NAMALWA (cell line): Measurements from ENCODE around the gene GPR25.

Experiments used
- DNase-seq: peaks from one replicate; pipeline ENCODE4 v3.0.0-alpha.2; 2015; ENCODE audit warnings: low spot score

The GPR25 gene

DNA sequence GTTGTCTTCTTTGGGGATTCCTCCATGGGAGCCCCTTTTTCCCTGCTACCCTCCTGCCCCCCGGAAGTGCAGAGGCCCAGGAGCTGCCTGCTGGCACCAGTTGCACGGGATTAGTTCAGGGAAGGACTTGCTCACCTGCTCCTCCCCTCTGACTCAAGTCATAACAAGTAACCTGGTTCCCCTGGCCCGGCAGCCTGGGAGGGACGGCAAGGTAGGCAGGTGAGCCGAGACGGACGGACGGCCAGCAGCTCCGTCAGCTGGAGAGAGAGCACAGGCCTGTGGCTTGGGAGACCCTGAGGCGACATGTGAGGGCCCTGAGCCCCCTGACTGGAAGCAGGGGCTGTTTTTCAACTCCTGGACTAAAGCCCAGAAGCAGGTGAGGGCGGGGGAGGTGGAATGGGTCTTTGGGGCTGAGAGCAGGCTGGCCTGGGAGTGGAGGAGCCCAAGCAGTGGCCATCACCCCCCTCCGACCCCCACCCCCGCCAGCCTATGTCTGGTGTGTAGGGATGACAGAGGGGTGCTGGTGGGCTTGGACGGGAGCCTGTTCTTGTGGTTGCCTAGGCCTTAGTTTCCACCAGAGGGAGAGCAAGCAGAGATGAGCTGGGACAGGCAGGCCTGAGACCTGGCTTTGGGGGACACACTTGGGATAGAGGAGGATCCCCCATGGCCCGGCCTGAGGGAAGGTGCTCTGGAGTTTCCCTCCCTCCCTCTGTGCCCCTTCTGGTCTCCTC lies 22.1 kb downstream of the GPR25 start, which contains the start of gene INAVA:
INAVA (plus strand) TSS at position 189 of the 731 bp plus-strand sequence. CDS start 3,501 bp downstream, outside the sequence.
- DNase-seq: no peak

DNA sequence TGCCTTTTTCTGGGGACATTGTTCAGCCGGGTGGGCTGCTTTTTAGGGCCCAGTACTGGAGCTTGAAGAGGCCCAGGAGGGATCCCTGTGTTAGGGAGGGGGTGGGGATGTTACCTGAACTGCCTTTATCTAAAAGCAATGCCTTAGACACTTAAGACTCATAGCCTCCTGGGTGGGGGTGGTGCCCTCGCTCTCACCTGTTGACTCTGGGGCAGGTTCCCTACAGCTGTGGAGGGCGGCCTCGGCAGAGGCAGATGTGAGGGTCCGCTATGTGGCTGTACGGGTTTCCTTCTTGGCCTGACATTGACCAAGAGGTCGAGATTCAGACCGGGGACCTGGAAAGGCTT lies 22.6 kb downstream of the GPR25 start:
- no peak for DNase-seq

DNA sequence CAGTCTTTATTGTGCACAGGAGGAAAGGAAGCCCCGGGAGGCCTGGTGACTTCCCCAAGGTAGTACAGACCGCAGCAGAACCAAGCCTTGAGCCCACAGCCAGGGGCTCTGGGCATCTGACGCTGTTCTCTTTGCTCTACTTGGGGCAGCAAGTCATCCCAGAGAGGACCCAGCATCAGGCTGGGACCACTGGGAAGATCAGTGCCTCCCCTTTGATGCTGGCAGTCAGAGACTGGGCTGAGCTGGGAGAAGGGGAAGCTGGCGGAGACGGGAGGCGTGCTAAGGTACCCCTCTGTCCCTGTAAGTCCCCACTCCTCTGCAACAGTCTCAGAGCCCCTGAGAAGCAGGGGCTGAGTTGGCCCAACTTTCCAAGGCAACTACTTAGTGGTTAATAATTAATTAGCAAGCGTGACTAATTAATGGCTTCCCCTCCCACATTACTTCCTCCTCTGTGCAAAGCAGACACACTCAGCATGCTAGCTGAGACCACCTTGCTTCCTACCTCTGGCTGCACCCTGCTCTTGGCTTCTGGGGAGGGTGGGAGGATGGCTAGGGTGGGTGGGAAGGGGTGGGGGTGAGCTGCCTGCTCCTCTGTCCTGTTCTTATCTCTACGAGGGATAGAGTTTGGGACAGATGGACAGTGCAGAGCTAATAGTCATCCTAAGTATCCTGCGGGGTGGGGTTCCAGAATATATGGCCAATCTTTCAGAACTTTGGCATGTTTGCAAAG lies 23.2 kb downstream of the GPR25 start:
- DNase-seq: no peak

DNA sequence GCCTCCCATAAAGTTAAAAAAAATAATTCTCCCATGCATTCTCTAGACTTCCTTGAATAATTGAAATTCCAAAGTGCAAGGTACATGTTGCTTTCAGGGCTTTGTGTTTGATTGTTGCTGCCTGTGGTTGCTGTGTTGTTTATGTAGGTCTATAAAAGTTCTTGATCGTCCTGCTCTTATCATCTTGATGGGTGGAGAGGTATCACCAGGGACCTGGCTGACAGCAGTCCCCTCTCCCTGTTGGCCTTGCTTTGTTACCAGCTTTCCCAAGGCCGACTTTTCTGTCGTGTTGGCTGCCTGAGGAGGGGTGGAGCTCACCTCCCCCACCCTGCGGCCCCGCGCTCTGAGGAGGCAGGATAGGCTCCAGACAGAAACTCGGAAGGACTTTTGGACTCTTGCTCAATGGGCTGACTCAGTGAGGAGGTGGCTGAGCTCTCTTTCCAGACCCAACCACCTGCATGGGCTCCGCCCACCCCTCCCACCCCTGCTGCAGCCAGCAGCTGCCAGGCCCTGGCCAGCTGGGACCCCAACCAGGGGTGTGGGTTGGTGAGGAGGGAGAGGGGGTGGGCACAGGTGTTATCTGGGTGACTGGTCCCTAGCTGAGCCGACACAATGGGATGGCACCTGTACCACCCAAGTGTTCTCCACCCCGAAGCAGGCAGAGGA lies 23.9 kb downstream of the GPR25 start:
- peak; percentile 25 for DNase-seq

DNA sequence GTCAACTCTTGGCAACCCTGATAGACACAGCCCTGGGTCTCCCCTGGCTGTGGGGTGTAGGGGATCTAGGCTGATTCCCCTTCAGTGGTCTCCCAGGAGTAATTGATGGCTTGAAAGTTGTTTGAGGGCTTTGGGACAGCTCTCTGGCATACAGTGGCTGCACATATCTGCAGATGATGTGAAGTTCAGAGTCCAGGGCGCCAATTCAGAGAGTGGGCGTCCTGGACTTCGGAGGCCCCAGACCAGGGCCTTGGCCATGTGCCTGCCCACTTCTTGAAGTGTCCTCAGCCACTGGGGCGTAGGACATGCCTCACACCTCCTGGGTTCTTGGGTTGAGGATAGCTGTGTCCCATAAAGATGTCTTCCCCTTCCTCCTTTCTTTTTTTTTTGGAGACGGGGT lies 24.5 kb downstream of the GPR25 start:
- DNase-seq: no peak

DNA sequence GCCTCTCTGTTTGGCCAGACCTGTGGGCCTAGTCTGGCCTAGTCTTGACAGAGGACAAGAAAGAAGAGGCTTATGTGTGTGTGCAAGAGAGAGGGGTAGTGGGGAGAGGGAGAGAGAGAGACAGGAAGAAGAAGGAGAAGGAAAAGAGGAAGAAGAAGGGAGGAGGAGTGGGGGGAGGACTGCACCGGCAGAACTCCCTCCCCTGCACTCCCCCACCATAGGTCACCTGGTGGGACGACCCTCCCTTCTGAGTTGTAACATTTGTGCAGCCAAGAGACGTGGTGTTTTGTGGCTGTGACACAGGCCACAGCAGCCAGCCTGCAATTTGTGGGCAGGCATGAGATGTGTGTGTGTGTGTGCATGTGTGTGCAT lies 26.2 kb downstream of the GPR25 start:
- DNase-seq: no peak

DNA sequence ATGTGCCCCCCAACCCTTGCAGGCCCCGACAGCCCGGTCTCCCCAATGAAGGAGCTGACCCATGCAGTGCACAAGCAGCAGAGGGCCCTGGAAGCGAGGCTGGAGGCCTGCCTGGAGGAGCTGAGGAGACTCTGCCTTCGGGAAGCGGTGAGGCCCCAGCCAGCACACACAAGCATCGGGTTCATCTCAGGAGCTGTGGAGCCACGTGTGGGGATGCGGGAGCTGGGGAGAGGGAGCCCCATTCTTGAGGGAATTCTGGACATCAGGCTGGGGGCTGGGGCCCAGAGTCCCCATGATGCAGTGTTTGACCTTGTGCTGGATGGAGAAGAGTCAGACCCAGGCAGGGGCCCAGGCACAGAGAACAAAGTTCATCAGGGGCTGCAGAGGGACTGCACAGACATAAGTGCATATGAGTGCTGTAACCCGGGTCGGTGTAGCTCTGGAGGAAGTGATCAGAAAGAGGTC lies 26.7 kb downstream of the GPR25 start:
- no peak for DNase-seq

DNA sequence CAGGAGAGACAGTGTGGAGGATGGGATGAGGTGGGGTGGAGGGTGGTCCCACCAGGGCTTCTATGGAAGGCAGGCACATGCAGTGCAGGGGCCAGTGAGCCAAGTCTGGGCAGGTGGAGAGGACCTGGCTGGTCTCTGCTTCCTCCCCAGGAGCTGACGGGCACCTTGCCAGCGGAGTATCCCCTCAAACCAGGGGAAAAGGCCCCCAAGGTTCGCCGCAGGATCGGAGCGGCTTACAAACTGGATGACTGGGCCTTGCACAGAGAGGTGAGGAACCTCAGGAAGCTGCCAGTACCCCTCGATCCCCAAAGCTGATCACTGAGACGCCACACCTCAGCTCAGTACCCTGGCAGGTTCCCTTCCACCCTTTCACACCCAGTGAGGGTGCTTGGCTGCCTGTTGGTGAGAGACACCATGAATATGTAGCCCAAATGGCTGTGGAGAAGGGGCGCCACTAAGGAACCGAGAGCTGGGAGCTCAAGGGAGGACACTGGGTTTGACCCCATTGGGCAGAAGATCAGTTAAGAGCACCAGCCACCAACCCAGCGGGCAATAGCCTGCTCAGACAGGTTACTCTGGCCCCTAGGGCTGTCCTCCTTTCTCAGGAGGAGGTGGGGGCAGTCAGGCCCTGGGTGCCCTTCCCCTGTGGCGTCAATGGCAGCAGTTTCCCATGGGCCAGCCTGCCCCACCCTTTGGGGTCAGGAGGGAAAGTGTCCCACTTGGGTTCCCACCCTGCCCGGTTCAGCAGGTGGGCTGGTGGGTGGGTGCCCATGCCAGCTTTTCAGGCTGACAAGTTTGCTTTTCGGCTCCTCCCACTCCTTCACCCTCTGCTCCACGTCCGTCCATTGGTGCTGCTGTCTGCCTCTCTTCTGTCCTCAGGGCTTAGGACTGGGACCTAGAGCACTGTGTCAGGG lies 27.4 kb downstream of the GPR25 start:
- no peak for DNase-seq

DNA sequence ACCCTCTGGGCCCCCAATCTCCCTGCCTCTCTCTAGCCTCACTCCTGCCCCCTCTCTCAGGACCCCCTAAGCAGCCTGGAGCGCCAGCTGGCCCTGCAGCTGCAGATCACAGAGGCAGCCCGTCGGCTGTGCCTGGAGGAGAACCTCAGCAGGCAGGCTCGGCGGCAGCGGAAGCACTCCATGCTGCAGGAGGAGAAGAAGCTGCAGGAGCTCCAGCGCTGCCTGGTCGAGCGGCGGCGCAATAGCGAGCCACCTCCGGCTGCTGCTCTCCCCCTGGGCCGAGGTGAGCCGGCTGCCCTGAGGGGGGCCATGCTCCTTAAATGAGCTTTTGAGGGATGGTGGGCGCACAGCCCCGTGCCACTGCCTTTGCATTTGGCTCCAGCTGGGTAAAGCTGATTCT lies 28.1 kb downstream of the GPR25 start:
- DNase-seq: no peak

DNA sequence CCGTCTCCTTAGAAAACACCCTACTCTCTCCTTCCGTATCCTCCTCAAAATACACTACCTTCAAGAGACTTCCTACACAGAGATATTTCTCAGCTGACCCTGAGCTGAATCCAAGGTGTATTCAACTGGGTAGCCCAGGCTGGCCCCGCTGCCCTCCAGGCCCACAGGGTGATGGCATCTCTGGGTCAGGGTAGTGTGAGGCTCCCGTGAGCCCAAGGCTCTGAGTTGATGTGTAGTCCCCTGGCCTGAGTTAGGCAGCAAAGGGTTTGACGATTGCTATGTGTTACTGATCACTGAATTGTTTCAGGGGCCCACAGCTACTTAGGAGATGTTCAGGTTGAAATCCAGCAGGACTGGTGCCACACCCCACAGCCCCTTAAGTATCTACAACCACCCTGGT lies 28.6 kb downstream of the GPR25 start:
- DNase-seq: no peak

DNA sequence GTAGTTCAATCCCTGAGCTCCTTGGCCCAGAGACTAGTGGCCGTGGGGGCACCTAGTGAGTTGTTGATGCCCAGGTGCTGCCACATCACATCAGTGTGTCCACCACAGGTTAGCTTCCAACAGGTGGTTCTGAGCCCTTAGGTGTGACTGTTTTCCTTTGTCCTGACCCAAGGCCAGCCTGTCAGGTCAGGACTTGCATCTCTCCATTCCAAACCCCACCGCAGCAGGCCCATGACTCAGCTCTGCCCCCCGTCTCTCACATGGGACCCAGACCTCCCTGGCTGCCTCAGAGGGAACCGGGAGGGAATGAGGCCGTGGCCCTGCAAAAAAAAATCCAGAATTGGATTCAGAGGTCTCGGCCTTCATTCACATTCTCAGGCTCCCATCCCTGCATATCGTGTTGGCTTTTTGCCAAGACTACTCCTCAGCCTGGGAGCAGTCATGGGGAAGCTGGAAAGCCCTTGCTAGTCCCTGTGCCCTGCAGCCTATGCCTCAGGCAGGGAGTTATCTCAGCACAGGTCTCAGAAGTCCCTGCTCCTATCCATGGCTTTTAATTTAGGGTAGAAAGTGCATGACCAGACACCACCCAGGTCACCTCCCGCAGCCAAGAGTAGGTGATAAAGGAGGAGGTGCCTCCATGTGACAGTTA lies 29.1 kb downstream of the GPR25 start:
- no peak for DNase-seq

DNA sequence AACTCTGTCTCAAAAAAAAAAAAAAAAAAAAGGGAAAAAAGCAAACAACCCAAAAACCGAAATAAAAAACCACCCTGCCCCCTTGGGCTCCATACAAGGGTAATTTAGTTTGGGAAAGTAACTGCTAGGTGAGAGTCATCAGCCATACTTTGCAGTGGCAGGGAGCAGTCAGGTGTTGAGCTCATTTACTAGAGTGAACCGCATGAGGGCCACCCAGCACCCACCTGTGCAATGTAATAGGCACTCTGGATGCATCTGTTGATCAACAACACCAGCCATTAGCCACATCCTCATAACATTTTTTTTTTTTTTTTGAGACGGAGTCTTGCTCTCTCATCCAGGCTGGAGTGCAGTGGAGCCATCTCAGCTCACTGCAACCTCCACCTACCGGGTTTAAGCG lies 31.0 kb downstream of the GPR25 start:
- no peak for DNase-seq

DNA sequence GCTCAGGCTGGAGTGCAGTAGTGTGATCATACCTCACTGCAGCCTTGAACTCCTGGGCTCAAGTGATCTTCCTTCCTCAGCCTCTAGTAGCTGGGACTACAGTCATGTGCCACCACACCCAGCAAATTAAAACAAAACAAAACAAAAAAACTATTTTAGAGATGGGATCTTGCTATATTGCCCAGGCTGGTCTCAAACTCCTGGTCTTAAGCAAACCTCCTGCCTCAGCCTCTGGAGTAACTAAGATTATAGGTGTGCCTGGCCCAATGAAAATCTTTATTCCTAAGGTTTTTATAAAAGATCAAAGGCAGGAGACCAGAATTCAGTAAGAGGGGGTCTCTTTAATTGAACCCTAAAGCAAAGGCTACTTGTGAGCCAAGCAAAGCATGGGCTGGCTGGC lies 32.0 kb downstream of the GPR25 start:
- no peak for DNase-seq

DNA sequence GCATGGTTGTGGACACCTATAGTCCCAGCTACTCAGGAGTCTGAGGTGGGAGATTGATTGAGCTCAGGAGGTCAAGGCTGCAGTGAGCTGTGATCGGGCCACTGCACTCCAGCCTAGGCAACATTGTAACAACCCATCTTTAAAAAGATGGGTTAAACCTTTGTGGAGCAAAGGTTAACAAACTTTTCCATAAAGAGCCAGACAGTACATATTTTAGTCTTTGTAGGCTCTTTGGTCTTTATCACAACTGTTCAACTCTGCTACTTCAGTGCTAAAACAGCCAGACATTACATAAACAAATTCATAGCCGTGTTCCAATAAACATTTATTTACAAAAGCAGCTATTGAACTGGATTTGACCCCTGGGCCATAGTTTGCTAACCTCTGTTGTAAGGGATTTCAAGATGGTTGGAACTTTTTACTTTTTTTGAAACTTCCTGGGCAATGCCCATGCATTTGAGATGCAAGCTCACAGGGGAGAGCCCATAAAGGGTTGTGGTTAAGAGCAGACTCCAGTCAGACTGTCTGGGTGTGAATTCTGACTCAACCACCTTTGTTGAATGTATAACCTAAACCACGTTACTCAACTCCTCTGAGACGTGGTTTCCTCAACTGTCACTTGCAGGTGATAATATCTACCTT lies 32.8 kb downstream of the GPR25 start:
- DNase-seq: no peak

DNA sequence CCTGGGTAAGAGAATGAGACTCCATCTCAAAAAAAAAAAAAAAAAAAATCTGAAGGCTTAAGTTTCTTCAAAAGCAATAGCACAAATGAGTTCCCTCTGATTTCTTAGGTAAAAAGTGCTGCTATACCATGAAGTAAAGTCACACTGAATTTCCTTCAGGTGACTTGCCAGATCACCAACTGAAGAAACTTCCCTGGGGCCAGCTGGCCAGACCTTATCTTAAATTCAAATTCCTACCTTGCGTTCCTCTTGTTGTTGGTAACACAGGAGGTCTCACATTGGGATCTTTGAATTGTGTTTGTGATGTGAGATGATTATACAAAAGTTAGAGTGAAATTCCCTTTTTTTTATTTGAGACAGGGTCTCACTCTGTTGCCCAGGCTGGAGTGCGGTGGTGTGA lies 33.7 kb downstream of the GPR25 start:
- DNase-seq: no peak

DNA sequence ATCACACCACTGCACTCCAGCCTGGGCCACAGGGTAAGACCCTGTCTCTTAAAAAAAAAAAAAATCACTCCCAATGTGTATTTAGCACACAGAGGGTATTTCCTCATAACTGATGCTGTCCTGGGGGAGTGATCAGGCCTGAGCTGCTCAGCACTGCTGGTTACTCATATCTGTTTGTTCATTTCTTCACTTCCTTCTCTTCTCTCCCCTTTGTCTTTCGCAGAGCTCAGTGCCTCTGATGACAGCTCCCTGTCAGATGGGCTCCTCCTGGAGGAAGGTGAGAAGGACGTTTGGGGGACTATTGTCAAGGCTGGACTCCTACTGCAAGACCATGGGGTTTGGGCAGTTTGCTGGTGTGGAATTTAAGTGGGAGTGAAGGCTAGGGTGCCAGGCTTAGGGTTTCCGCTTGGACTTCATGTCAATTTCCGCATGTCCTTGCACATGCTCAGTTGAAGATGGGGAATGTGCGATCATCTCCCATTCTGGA lies 34.9 kb downstream of the GPR25 start:
- DNase-seq: no peak

DNA sequence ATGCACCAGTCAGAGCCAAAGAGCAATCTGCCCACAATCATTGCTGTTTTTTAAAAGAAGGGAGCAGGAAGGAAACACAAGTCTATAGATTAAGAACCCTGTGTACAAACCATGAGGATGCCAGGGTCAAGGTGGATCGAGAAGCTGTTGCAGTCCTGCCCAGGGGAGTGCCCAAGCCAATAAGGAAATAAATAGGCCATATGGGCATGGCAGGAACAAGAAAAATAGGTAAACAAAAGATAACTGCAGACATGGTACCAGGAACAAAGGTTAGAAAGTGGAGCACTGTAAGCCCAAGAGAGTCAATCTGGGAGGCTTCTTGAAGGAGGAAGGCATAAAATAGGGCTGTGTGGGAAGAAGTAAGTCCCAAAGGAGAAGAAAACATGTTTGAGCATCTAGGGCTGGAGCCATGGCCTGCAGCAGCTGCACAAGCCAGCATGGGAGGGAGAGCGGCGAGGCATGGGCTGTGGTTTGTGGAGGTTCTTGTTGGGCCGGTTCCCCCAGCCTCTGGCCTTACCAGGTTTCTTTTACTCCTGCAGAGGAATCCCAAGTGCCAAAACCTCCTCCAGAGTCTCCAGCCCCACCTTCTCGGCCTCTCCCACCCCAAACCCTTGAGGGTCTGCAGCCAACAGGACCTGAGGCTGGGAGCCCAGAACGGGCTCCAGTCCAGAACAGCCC lies 35.5 kb downstream of the GPR25 start:
- no peak for DNase-seq

DNA sequence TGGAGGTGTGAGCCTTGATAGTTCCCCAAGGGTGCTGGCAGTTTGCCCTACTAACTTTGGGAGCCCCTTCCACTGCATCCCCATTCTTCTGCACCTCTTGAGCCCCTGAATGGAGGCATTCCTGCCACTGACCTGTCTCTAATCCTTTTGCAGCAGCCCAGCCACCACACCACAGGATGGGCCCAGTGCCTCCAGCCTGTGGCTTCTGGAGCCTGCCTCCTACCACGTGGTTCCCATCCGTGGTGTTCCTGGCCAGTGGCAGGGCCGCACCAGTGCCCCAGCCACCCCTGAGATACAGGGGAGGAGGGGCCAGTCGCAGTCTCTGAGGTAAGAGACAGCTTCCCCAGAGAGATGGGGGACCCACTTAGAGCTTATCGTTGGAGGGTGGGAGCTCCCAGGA lies 36.3 kb downstream of the GPR25 start:
- no peak for DNase-seq

DNA sequence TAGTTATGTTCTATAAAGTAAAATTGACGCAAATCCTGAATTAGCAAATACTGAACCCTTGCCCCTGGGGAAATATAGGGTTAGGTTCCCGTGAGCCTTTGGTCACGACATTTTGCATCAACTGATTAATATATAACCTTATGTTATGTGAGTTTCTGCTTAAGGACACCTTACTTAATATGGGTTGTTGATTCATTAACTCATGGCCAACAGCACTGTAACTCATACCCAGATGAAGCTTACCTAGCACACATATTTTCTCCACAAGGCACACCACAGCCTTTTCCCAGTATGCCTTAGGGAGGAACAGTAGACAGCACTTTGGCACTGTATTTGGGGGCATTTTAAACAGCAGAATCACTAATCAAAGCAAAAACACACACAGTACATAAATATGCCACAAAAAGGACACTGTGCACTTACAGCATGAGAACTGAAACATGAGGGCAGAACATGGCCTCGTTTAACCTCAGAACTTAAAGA lies 37.0 kb downstream of the GPR25 start:
- no peak for DNase-seq

DNA sequence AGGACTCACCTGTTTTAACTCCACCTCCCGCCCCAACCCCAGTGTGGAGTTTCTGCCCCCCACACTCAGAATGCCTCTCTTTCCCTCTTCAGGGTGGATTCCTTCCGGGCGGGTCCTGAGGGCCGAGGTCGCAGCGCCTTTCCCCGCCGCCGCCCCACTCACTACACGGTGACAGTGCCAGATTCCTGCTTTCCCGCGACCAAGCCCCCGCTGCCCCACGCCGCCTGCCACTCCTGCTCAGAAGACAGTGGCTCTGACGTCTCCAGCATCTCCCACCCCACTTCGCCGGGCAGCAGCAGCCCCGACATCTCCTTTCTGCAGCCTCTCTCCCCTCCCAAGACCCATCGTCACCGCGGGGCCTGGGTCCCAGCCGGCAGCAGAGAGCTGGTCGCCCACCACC lies 38.6 kb downstream of the GPR25 start:
- DNase-seq: no peak
